Measurements from ENCODE around the gene PLEKHG5. TPM values are rescaled to one million over a fixed set of nuclear protein-coding genes. Genes with fewer than 3 reads are reported as not detected.

Gene PLEKHG5
- 10 to 100 TPM in 3 of 7 donors, 1 to 10 TPM in 4; 6.2 to 13.1 (median 9.4) TPM for total RNA-seq
- polyA plus RNA-seq: 10 to 100 TPM in 1 of 2 donors, 1 to 10 TPM in 1; 2.0 to 10.2 TPM
- long read RNA-seq, donor 1, partial matches to known transcripts: 0 of 1 reads
- long read RNA-seq, donor 1, other reads (novel, unspliced or antisense): 1 of 1 reads
- long read RNA-seq, donor 2, partial matches to known transcripts: 0 of 1 reads
- long read RNA-seq, donor 2, other reads (novel, unspliced or antisense): 0 of 1 reads
- long read RNA-seq, donor 3, full-length matches to known transcripts: 4 of 16 reads
- long read RNA-seq, donor 3, partial matches to known transcripts: 4 of 16 reads
- long read RNA-seq, donor 3, other reads (novel, unspliced or antisense): 8 of 16 reads

GRCh38 chr1:6491480-6491962, at the start of gene PLEKHG5:
Gene PLEKHG5, minus strand, starts transcription at chr1:6491667. Its CDS starts 14,096 bp downstream, at chr1:6477571.
- Histone ChIP-seq H3K36me3 (no peaks in the 10 kb centered on the region), H3K9me3 (no peaks in the 10 kb centered on the region), H3K4me3 (peak within 1 kb of the TSS; percentile 65), H3K27ac (no peak within 1 kb of the TSS), H3K4me1 (ENCODE audit: insufficient read depth) (peaks cover 3% of the 10 kb centered on the region), H3K27me3 (no peaks in the 10 kb centered on the region)
- no peak for DNase-seq
- intact Hi-C loops (cut with DNase I): loop anchor here in 1 of 4 donors (10.0 kb wide), 1 partner anchor 63 kb away; the partner anchor contains the start of genes NOL9 and TAS1R1
- WGBS, 3 donors: 63 to 76% (median 65%) methylated on average over 6 of the region's 6 CpGs
- no peak for TF ChIP-seq CTCF (IDR thresholded peaks at IDR 0.05)

GRCh38 chr1:6538956-6539355, 47.5 kb upstream of the PLEKHG5 start:
- no peak for DNase-seq
- 11 to 23% (median 13%) methylated on average over 3 of the region's 3 CpGs for WGBS, 3 donors
- no peaks in the 10 kb centered on the region for H3K27me3 ChIP-seq
- peaks cover 2% of the 10 kb centered on the region for H3K4me1 ChIP-seq (ENCODE audit: insufficient read depth)
- TF ChIP-seq POLR2A (IDR thresholded peaks at IDR 0.05): no peak
- TF ChIP-seq EP300 (IDR thresholded peaks at IDR 0.05): no peak
- no peak for TF ChIP-seq CTCF (IDR thresholded peaks at IDR 0.05)
- H3K4me3 ChIP-seq: no peak overlapping the region
- no peak overlapping the region for H3K27ac ChIP-seq
- H3K9me3 ChIP-seq: no peaks in the 10 kb centered on the region
- no peaks in the 10 kb centered on the region for H3K36me3 ChIP-seq
- intact Hi-C loops (cut with DNase I): no loop called here

GRCh38 chr1:6536291-6536690, 44.8 kb upstream of the PLEKHG5 start:
- no peaks in the 10 kb centered on the region for H3K27me3 ChIP-seq
- DNase-seq: no peak
- TF ChIP-seq EP300 (IDR thresholded peaks at IDR 0.05): no peak
- H3K27ac ChIP-seq: no peak overlapping the region
- intact Hi-C loops (cut with DNase I): no loop called here
- no peak overlapping the region for H3K4me3 ChIP-seq
- no peaks in the 10 kb centered on the region for H3K9me3 ChIP-seq
- WGBS, 3 donors: 76 to 94% (median 93%) methylated on average over 4 to 5 of the region's 5 CpGs
- peaks cover 2% of the 10 kb centered on the region for H3K4me1 ChIP-seq (ENCODE audit: insufficient read depth)
- H3K36me3 ChIP-seq: no peaks in the 10 kb centered on the region

- 66 to 81% (median 75%) methylated on average over 4 of the region's 4 CpGs for WGBS, 3 donors
- no peak overlapping the region for H3K4me3 ChIP-seq
- intact Hi-C loops (cut with DNase I): no loop called here
- no peaks in the 10 kb centered on the region for H3K9me3 ChIP-seq
- TF ChIP-seq EP300 (IDR thresholded peaks at IDR 0.05): no peak
- TF ChIP-seq POLR2A (IDR thresholded peaks at IDR 0.05): no peak
- TF ChIP-seq CTCF (IDR thresholded peaks at IDR 0.05): no peak
- no peaks in the 10 kb centered on the region for H3K27me3 ChIP-seq
- no peaks in the 10 kb centered on the region for H3K36me3 ChIP-seq
- no peak for DNase-seq
- H3K4me1 ChIP-seq (ENCODE audit: insufficient read depth): peaks cover 2% of the 10 kb centered on the region
- H3K27ac ChIP-seq: no peak overlapping the region
Measured at GRCh38 chr1:6535214-6535613, 43.7 kb upstream of the PLEKHG5 start.

- Histone ChIP-seq H3K27ac (no peak overlapping the region), H3K36me3 (no peaks in the 10 kb centered on the region), H3K27me3 (no peaks in the 10 kb centered on the region), H3K4me1 (ENCODE audit: insufficient read depth) (peaks cover 2% of the 10 kb centered on the region), H3K4me3 (no peak overlapping the region), H3K9me3 (no peaks in the 10 kb centered on the region)
- WGBS, 3 donors: 86 to 91% (median 90%) methylated on average over 8 of the region's 8 CpGs
- no peak for TF ChIP-seq CTCF (IDR thresholded peaks at IDR 0.05)
- TF ChIP-seq EP300 (IDR thresholded peaks at IDR 0.05): no peak
- no peak for TF ChIP-seq POLR2A (IDR thresholded peaks at IDR 0.05)
- DNase-seq: no peak
- intact Hi-C loops (cut with DNase I): no loop called here
Measured at GRCh38 chr1:6534248-6534822, 42.9 kb upstream of the PLEKHG5 start.
